ENCODE measurements around the gene KDM4C. TPM values are rescaled to one million over a fixed set of nuclear protein-coding genes. Genes with fewer than 3 reads are reported as not detected.

Gene KDM4C
- polyA plus RNA-seq, 1 donor = 21.6 TPM

GRCh38 chr9:7097785-7098752 is 340.3 kb downstream of the KDM4C start:
- no peak for DNase-seq

GRCh38 chr9:7103367-7103766 is 345.6 kb downstream of the KDM4C start:
- DNase-seq = no peak

- no peak for DNase-seq
These were observed 346.0 kb downstream of the KDM4C start for GRCh38 chr9:7103771-7104170.

GRCh38 chr9:7104625-7105024 is 346.9 kb downstream of the KDM4C start:
- DNase-seq = no peak

GRCh38 chr9:7105095-7105494 is 347.3 kb downstream of the KDM4C start:
- no peak for DNase-seq

GRCh38 chr9:7108936-7109335 is 351.2 kb downstream of the KDM4C start:
- DNase-seq = no peak

GRCh38 chr9:7111413-7111812 is 353.6 kb downstream of the KDM4C start:
- DNase-seq = no peak

- DNase-seq = no peak
These were observed 357.8 kb downstream of the KDM4C start for GRCh38 chr9:7115606-7116005.

- DNase-seq = no peak
These were observed 360.1 kb downstream of the KDM4C start for GRCh38 chr9:7117676-7118561.

- no peak for DNase-seq
These were observed 360.9 kb downstream of the KDM4C start for GRCh38 chr9:7118633-7119032.

- DNase-seq = no peak
These were observed 361.8 kb downstream of the KDM4C start for GRCh38 chr9:7119612-7120011.

- no peak for DNase-seq
These were observed 363.3 kb downstream of the KDM4C start for GRCh38 chr9:7121055-7121454.

GRCh38 chr9:7121664-7122063 is 363.9 kb downstream of the KDM4C start:
- no peak for DNase-seq

GRCh38 chr9:7123743-7124142 is 366.0 kb downstream of the KDM4C start:
- DNase-seq = no peak

- DNase-seq = no peak
These were observed 367.5 kb downstream of the KDM4C start for GRCh38 chr9:7125231-7125630.

- no peak for DNase-seq
These were observed 371.6 kb downstream of the KDM4C start for GRCh38 chr9:7129391-7129790.

GRCh38 chr9:7130266-7130820 is 372.6 kb downstream of the KDM4C start:
- DNase-seq = peak; percentile 14

- DNase-seq = no peak
These were observed 374.8 kb downstream of the KDM4C start for GRCh38 chr9:7132605-7133004.

GRCh38 chr9:7135735-7136134 is 378.0 kb downstream of the KDM4C start:
- no peak for DNase-seq

- DNase-seq = no peak
These were observed 379.3 kb downstream of the KDM4C start for GRCh38 chr9:7137040-7137439.

- no peak for DNase-seq
These were observed 379.8 kb downstream of the KDM4C start for GRCh38 chr9:7137571-7137970.

GRCh38 chr9:7139886-7140285 is 382.1 kb downstream of the KDM4C start:
- no peak for DNase-seq

- no peak for DNase-seq
These were observed 382.6 kb downstream of the KDM4C start for GRCh38 chr9:7140401-7140800.
